Ishikawa (cell line): ENCODE data around the gene BLOC1S4.

Experiments used
- CEBPB ChIP-seq: IDR thresholded peaks from 2 replicates; pipeline ENCODE4 v1.6.1; 2012
- EGR1 ChIP-seq: IDR thresholded peaks from 2 replicates; pipeline ENCODE4 v1.6.1; 2012
- EP300 ChIP-seq: IDR thresholded peaks from 2 replicates; pipeline ENCODE4 v1.6.1; 2012; ENCODE audit warnings: borderline replicate concordance
- MAX ChIP-seq: IDR thresholded peaks from 2 replicates; pipeline ENCODE4 v1.6.1; 2012

- TF ChIP-seq CEBPB (no peak), EGR1 (no peak), EP300 (no peak), MAX (no peak)
These were observed 31.3 kb upstream of the BLOC1S4 start for GRCh38 chr4:6684656-6685055.
